GM12878 (cell line): Measurements from ENCODE around the gene CFAP141. TPM values are rescaled to one million over a fixed set of nuclear protein-coding genes. Genes with fewer than 3 reads are reported as not detected.

Experiments used
- ATF3 ChIP-seq: IDR thresholded peaks from 2 replicates; pipeline ENCODE4 v1.6.1; 2011; ENCODE audit warnings: low read depth, mild to moderate bottlenecking, low read length, moderate library complexity, borderline replicate concordance; ENCODE audit errors: extremely low read depth
- CEBPZ ChIP-seq: fragments of 150-350 bp; IDR thresholded peaks from 2 replicates; pipeline ENCODE4 v1.6.1; 2016; ENCODE audit warnings: low read depth, low read length
- DPF2 ChIP-seq: fragments of 450-650 bp; IDR thresholded peaks from 2 replicates; pipeline ENCODE4 v1.6.1; 2017; ENCODE audit warnings: mild to moderate bottlenecking
- EED ChIP-seq: sonication (generic); IDR thresholded peaks from 2 replicates; pipeline ENCODE4 v1.6.1; 2016; ENCODE audit warnings: antibody characterized with exemption, low read depth
- FOS ChIP-seq: IDR thresholded peaks from 3 replicates; pipeline ENCODE4 v1.6.1; 2011; ENCODE audit warnings: borderline replicate concordance; ENCODE audit not compliant: insufficient read length; ENCODE audit errors: extremely low read depth
- HDAC6 ChIP-seq: fragments of 200-600 bp; sonication (generic); IDR thresholded peaks from one replicate; pipeline ENCODE4 v1.8.0; 2017; ENCODE audit warnings: antibody characterized with exemption; ENCODE audit not compliant: unreplicated experiment
- IRF5 ChIP-seq: fragments of 450-650 bp; IDR thresholded peaks from 2 replicates; pipeline ENCODE4 v1.6.1; 2017; ENCODE audit warnings: borderline replicate concordance
- KDM1A ChIP-seq: fragments of 200-600 bp; sonication (generic); IDR thresholded peaks from 2 replicates; pipeline ENCODE4 v1.6.1; 2016; ENCODE audit warnings: borderline replicate concordance
- NFXL1 ChIP-seq: fragments of 450-650 bp; IDR thresholded peaks from 2 replicates; pipeline ENCODE4 v1.6.1; 2017; ENCODE audit warnings: antibody characterized with exemption, mild to moderate bottlenecking, borderline replicate concordance
- NFYB ChIP-seq: IDR thresholded peaks from 2 replicates; pipeline ENCODE4 v1.6.1; 2011; ENCODE audit warnings: low read depth, mild to moderate bottlenecking, low read length, improper control_type of control experiment, moderate library complexity; ENCODE audit not compliant: insufficient read depth
- NR2C2 ChIP-seq: IDR thresholded peaks from 2 replicates; pipeline ENCODE4 v1.6.1; 2011; ENCODE audit warnings: borderline replicate concordance, low read depth; ENCODE audit not compliant: control insufficient read depth, insufficient read length
- RELB ChIP-seq: fragments of 450-650 bp; IDR thresholded peaks from 2 replicates; pipeline ENCODE4 v1.6.1; 2017; ENCODE audit warnings: low read depth, mild to moderate bottlenecking, moderate library complexity
- RFX5 ChIP-seq: IDR thresholded peaks from 2 replicates; pipeline ENCODE4 v1.6.1; 2011; ENCODE audit warnings: low read depth, low read length, improper control_type of control experiment
- ZNF687 ChIP-seq: fragments of 450-650 bp; IDR thresholded peaks from 2 replicates; pipeline ENCODE4 v1.6.1; 2017; ENCODE audit warnings: mild to moderate bottlenecking, moderate library complexity
- polyA plus RNA-seq, 11 experiments: library from polyadenylated mRNA; depleted of rRNA in 4 of 11; unstranded in 6 of 11; stranded (reverse) in 5 of 11; fragments of >200 nt; fragmentation: Nextera tagmentation in 4 of 11; fragmentation: Illumina TruSeq in 1 of 11; extraction: Ambion mirVana in 4 of 11; extraction: Trizol in 1 of 11; gene quantifications; 1 replicate in 1 of 11; 2 replicates in 10 of 11; pipeline versions ENCODE4 v1.2.1 to v1.2.3, GENCODE V29; 2011 to 2016; ENCODE audit warnings: inconsistent platforms in 2 of 11, missing spikeins in 2 of 11, low read depth in 1 of 11
- total RNA-seq, 4 experiments: library from RNA; depleted of rRNA in 3 of 4; stranded (reverse); fragments of >200 nt in 3 of 4; fragmentation: Illumina TruSeq in 1 of 4; extraction: Trizol in 1 of 4; gene quantifications; 2 replicates each; pipeline versions ENCODE4 v1.2.1 to v1.2.3, GENCODE V29; 2013 to 2021

CFAP141 gene
- total and polyA plus RNA-seq, 10 of the 15 experiments (the other 5 are each of a cell fraction or from before 2014, with no cell fraction given), result not detected

- no peak for TF ChIP-seq IRF5
- no peak for TF ChIP-seq NR2C2
- TF ChIP-seq ATF3, result peak; percentile 90
- TF ChIP-seq EED, result peak; percentile 58; the same call in 1 of the 2 replicates
- no peak for TF ChIP-seq NFXL1
- TF ChIP-seq DPF2, result peak; percentile 83
- TF ChIP-seq CEBPZ, result no peak
- peak; percentile 58 for TF ChIP-seq RFX5
- TF ChIP-seq HDAC6, result no peak
- TF ChIP-seq RELB, result peak; percentile 84; the same call in 1 of the 2 replicates
- TF ChIP-seq NFYB, result peak; percentile 64; the same call in 1 of the 2 replicates
- TF ChIP-seq ZNF687, result peak; percentile 81
- no peak for TF ChIP-seq KDM1A
- no peak for TF ChIP-seq FOS
Measured at GRCh38 chr1:154220071-154220969, 14.2 kb upstream of the CFAP141 start, which contains the start of gene UBAP2L (continued).
